ENCODE measurements around the gene MED15. TPM values are rescaled to one million over a fixed set of nuclear protein-coding genes. Genes with fewer than 3 reads are reported as not detected.
"Not testable (repeated sequence)": the region's sequence is repeated elsewhere in the genome, so short reads cannot be mapped to it uniquely, and the experiment has no call there.

MED15 gene
- total RNA-seq, 1 donor from 2014 or later, result 84.5 TPM

DNA sequence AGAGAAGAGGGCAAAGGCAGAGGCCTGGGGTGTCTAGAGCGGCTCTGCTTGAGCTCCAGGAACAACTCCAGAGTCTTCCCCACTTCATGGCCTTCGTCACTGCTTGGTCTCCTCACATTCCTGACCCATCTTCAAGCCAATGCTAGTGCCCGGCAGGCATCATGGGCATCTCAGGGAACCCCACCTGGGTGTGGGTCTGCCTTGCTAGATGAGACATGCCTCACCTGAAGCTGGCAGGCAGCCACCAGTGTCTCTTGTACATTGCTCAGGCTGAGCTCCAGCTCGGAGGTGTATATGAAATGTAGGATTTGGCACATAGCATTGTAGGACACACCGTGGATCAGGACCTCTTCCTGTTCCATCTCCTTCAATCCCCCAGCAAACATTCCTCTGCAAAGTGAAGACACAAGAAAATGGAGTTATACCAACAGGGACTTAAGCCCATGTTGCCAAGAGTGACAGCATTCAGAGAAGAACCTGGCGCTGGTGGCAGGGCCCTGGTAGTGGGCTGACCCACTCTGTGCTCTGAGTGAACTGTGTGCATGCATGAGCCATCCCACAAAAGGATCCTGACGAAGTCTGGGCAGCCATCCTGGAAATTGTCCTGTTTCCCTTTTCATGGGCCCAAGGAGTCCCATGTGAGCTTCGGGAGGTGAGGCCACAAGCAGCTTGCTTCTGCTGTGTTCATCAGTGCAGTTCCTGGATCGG lies 36.1 kb upstream of the MED15 start:
- TF ChIP-seq, protein P1, sequence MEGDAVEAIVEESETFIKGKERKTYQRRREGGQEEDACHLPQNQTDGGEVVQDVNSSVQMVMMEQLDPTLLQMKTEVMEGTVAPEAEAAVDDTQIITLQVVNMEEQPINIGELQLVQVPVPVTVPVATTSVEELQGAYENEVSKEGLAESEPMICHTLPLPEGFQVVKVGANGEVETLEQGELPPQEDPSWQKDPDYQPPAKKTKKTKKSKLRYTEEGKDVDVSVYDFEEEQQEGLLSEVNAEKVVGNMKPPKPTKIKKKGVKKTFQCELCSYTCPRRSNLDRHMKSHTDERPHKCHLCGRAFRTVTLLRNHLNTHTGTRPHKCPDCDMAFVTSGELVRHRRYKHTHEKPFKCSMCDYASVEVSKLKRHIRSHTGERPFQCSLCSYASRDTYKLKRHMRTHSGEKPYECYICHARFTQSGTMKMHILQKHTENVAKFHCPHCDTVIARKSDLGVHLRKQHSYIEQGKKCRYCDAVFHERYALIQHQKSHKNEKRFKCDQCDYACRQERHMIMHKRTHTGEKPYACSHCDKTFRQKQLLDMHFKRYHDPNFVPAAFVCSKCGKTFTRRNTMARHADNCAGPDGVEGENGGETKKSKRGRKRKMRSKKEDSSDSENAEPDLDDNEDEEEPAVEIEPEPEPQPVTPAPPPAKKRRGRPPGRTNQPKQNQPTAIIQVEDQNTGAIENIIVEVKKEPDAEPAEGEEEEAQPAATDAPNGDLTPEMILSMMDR (conservative IDR thresholded peaks at IDR 0.05), result no peak
- H3K36me3 Mint-ChIP-seq (ENCODE audit: low read depth), result peaks cover 4% of the 10 kb centered on the region
- no peak overlapping the region for H3K4me3 Mint-ChIP-seq
- no peak overlapping the region for H3K27ac Mint-ChIP-seq (ENCODE audit: unreplicated experiment)
- H3K9me3 Mint-ChIP-seq, result no peaks in the 10 kb centered on the region
- no peak for DNase-seq (ENCODE audit: low read depth, low spot score)
- no peaks in the 10 kb centered on the region for H3K4me1 Mint-ChIP-seq
- no peaks in the 10 kb centered on the region for H3K27me3 Mint-ChIP-seq (ENCODE audit: low read depth)

DNA sequence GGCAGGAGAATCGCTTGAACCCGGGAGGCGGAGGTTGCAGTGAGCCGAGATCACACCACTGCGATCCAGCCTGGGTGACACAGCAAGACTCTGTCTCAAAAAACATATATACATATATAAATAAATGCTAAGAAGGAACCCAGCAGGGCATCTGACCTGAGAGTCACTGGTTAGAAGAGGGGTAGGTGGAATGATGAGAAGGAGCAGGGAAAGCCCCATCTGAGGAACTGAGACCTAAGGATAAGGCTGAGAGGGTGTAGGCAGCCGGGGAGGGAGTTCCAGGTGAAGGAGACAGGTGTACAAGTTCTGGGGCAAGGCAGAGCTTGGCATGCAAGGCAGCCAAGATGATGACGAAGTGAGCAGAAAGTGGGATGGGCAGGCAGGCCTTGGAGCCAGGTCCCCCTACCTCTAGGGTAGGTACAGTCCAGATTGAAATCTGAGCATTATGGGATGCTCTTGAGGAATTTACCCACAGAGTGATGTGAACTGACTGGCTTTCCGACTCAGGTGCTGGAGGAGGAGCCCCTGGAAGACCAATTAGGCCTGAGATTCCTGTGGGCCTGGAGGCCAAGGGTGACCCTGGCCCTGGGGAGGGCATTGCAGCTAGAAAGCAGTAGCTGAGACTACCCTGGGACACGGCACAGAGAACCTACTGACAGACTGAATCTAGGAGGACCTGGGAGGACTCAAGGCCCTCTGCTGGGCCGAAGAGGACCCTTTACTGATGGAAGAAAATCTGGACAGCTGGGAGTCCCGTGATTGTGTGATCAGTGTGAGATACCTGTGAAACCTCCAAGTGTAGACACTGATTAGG lies 34.6 kb upstream of the MED15 start:
- H3K27me3 Mint-ChIP-seq (ENCODE audit: low read depth), result no peaks in the 10 kb centered on the region
- no peak overlapping the region for H3K4me3 Mint-ChIP-seq
- no peak for DNase-seq (ENCODE audit: low read depth, low spot score)
- peaks cover 10% of the 10 kb centered on the region for H3K36me3 Mint-ChIP-seq (ENCODE audit: low read depth)
- TF ChIP-seq, protein P1 (conservative IDR thresholded peaks at IDR 0.05), result no peak
- H3K27ac Mint-ChIP-seq (ENCODE audit: unreplicated experiment), result no peak overlapping the region
- H3K9me3 Mint-ChIP-seq, result no peaks in the 10 kb centered on the region
- no peaks in the 10 kb centered on the region for H3K4me1 Mint-ChIP-seq

DNA sequence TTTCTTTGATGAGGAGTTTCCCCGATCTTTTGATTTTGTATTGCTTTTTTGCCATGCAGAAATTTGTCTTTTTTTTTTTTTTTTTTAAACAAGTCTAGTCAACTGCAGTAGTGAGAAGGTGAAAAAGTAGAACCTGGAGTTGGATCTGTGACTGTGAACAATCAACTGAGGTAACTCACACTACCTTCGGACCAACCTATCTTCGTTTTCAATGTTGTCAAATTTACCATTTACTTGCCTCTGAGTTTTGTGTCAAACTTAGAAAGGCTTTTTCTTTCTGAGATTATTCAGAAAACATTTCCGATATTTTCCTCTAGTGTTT lies 32.3 kb upstream of the MED15 start:
- DNase-seq (ENCODE audit: low read depth, low spot score), result no peak
- Mint-ChIP-seq H3K9me3 (peaks cover 4% of the 10 kb centered on the region), H3K36me3 (ENCODE audit: low read depth) (peaks cover 17% of the 10 kb centered on the region), H3K27ac (ENCODE audit: unreplicated experiment) (no peak overlapping the region), H3K4me3 (no peak overlapping the region), H3K27me3 (ENCODE audit: low read depth) (no peaks in the 10 kb centered on the region), H3K4me1 (no peaks in the 10 kb centered on the region)
- TF ChIP-seq, protein P1 (conservative IDR thresholded peaks at IDR 0.05), result no peak

DNA sequence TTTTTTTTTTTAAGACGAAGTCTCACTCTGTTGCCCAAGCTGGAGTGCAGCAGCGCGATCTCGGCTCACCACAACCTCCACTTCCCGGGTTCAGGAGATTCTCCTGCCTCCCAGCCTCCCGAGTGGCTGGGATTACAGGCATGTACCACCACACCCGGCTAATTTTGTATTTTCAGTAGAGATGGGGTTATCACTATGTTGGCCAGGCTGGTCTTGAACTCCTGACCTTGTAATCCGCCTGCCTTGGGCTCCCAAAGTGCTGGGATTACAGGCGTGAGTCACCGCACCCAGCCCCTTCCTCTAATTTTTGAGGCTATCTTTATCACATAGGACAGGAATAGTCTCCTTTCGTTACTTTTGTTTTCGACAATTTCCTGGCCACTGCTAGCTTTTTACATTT lies 31.8 kb upstream of the MED15 start:
- not testable (repeated sequence) for H3K27ac Mint-ChIP-seq (ENCODE audit: unreplicated experiment); H3K9me3 Mint-ChIP-seq; H3K4me3 Mint-ChIP-seq; H3K27me3 Mint-ChIP-seq (ENCODE audit: low read depth); DNase-seq (ENCODE audit: low read depth, low spot score); H3K4me1 Mint-ChIP-seq
- H3K36me3 Mint-ChIP-seq (ENCODE audit: low read depth), result peaks cover 20% of the 10 kb centered on the region

DNA sequence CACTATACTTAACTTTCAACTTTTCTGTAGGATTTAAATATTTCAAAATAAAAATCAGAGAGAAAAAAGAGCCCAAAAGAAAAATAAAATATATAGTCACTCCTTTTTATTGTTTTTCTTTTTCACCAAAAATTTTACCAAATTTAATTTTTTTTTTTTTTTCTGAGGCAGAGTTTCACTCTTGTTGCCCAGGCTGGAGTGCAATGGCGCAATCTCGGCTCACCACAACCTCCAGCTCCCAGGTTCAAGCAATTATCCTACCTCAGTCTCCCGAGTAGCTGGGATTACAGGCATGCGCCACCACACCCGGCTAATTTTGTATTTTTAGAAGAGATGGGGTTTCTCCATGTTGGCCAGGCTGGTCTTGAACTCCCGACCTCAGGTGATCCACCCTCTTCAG lies 29.4 kb upstream of the MED15 start:
- H3K4me1 Mint-ChIP-seq; H3K4me3 Mint-ChIP-seq; H3K9me3 Mint-ChIP-seq; DNase-seq (ENCODE audit: low read depth, low spot score); H3K27me3 Mint-ChIP-seq (ENCODE audit: low read depth); H3K27ac Mint-ChIP-seq (ENCODE audit: unreplicated experiment): not testable (repeated sequence)
- H3K36me3 Mint-ChIP-seq (ENCODE audit: low read depth), result peaks cover 23% of the 10 kb centered on the region

DNA sequence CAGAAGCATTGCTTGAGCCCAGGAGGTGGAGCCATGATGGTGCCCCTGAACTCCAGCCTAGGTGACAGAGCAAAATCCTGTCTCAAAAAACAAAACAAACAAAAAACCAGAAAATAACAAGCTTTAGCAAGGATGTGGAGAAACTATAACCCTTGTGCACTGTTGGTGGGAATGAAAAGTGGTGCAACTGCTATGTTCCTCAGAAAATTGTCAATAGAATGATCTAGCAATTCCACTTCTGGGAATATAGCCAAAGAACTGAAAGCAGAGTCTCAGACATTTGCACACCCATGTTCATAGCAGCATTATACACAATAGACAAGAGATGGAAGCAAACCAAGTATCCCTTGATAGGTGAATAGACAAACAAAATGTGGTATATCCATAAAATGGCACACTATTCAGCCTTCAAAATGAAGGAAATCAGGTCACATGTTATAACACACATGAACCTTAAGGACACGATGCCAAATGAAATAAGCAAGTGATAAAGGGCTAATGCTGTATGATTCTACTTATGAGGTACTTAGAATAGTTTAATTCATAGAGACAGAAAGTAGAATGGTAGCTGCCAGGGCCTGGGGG lies 27.7 kb upstream of the MED15 start:
- DNase-seq (ENCODE audit: low read depth, low spot score), result no peak
- Mint-ChIP-seq H3K27ac (ENCODE audit: unreplicated experiment) (no peak overlapping the region), H3K36me3 (ENCODE audit: low read depth) (peaks cover 30% of the 10 kb centered on the region), H3K27me3 (ENCODE audit: low read depth) (no peaks in the 10 kb centered on the region), H3K4me1 (no peaks in the 10 kb centered on the region), H3K9me3 (peaks cover 5% of the 10 kb centered on the region), H3K4me3 (no peak overlapping the region)
- TF ChIP-seq, protein P1 (conservative IDR thresholded peaks at IDR 0.05), result no peak

DNA sequence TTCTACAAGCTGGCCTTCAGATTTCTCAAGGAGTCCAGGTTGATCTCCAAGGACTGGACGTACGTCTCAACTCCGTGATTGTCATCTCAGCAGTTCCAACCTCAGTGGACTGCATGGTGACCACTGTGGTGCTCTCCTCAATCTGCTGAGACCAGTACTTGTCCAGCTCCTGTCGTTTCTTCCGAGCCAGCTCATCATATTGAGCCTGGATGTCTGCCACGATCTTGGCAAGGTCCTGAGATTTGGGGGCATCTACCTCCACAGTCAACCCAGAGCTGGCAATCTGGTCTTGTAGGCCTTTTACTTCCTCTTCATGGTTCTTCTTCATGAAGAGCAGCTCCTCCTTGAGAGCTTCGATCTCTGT lies 24.3 kb upstream of the MED15 start:
- not testable (repeated sequence) for H3K9me3 Mint-ChIP-seq; H3K4me1 Mint-ChIP-seq; H3K27ac Mint-ChIP-seq (ENCODE audit: unreplicated experiment); H3K4me3 Mint-ChIP-seq; H3K27me3 Mint-ChIP-seq (ENCODE audit: low read depth); DNase-seq (ENCODE audit: low read depth, low spot score)
- H3K36me3 Mint-ChIP-seq (ENCODE audit: low read depth), result peaks cover 27% of the 10 kb centered on the region
